SK-N-SH (cell line): ENCODE data around the gene NACC1. TPM values are rescaled to one million over a fixed set of nuclear protein-coding genes. Genes with fewer than 3 reads are reported as not detected.
A peak's percentile ranks its signal among the peaks of the same experiment; 100 is the strongest.

Experiments used
- CTCF ChIA-PET: fragments of 300-600, 350-600 bp; formaldehyde crosslinking; extraction: SDS; loops from one replicate; lab custom pipeline; 2021; lab: Yijun Ruan, JAX
- POLR2A ChIA-PET: fragments of 350-600 bp; sonication (Branson Sonifier 250); formaldehyde crosslinking; extraction: SDS; loops from one replicate; lab custom pipeline; 2020; ENCODE audit warnings: antibody characterized with exemption, inconsistent platforms; lab: Yijun Ruan, JAX
- DNase-seq: peaks from one replicate; pipeline ENCODE4 v3.0.0; 2012
- H2AFZ ChIP-seq: fragments of 200-600 bp; sonication (generic); 2 replicates; pipeline ENCODE4 v1.8.1; 2016; ENCODE audit warnings: antibody characterized with exemption, mild to moderate bottlenecking, low read depth
- H3F3A ChIP-seq: fragments of 200-600 bp; sonication (generic); replicated peaks from 2 replicates; pipeline ENCODE3; 2016; ENCODE audit warnings: antibody characterized with exemption, mild to moderate bottlenecking; ENCODE audit not compliant: insufficient read depth
- H3K27ac ChIP-seq, 2 experiments: fragments of 200-500 bp in 1 of 2; fragments of 200-600 bp in 1 of 2; sonication (Bioruptor generic) in 1 of 2; sonication (generic), shearing (Covaris generic) in 1 of 2; 2 replicates each; pipeline versions ENCODE4 v1.5.1 to v1.6.1; 2014 to 2016; ENCODE audit warnings: low read depth in 2 of 2, inconsistent platforms in 1 of 2, low read length in 1 of 2, mild to moderate bottlenecking in 1 of 2, mixed read lengths in 1 of 2
- H3K27me3 ChIP-seq: fragments of 200-600 bp; sonication (generic), shearing (Covaris generic); 2 replicates; pipeline ENCODE4 v1.6.1; 2016; ENCODE audit warnings: mixed run types; ENCODE audit not compliant: insufficient read depth
- H3K36me3 ChIP-seq, 2 experiments: fragments of 200-500 bp in 1 of 2; fragments of 200-600 bp in 1 of 2; sonication (Bioruptor generic) in 1 of 2; sonication (generic) in 1 of 2; replicated peaks in 1 of 2; 2 replicates each; pipeline versions ENCODE3 to v1.5.1; 2014 to 2016; ENCODE audit warnings: low read length in 1 of 2, mild to moderate bottlenecking in 1 of 2; ENCODE audit not compliant: insufficient read depth in 2 of 2, control insufficient read depth in 1 of 2
- H3K4me1 ChIP-seq, 2 experiments: fragments of 200-500 bp in 1 of 2; fragments of 200-600 bp in 1 of 2; sonication (Bioruptor generic) in 1 of 2; sonication (generic), shearing (Covaris generic) in 1 of 2; 2 replicates each; pipeline versions ENCODE4 v1.5.1 to v1.6.1; 2014 to 2016; ENCODE audit warnings: low read depth in 1 of 2, low read length in 1 of 2, mixed run types in 1 of 2; ENCODE audit not compliant: insufficient read depth in 2 of 2, control insufficient read depth in 1 of 2
- H3K4me2 ChIP-seq: fragments of 200-600 bp; sonication (generic), shearing (Covaris generic); 2 replicates; pipeline ENCODE4 v1.6.1; 2017; ENCODE audit warnings: mixed run types
- H3K4me3 ChIP-seq, 2 experiments: fragments of 200-500 bp in 1 of 2; fragments of 200-600 bp in 1 of 2; sonication (Bioruptor generic) in 1 of 2; sonication (generic), shearing (Covaris generic) in 1 of 2; 2 replicates each; pipeline versions ENCODE4 v1.5.1 to v1.8.1; 2014 to 2016; ENCODE audit warnings: low read depth in 2 of 2, inconsistent platforms in 1 of 2, low read length in 1 of 2, mild to moderate bottlenecking in 1 of 2, mixed read lengths in 1 of 2, moderate library complexity in 1 of 2
- H3K79me2 ChIP-seq: fragments of 200-600 bp; sonication (generic); 2 replicates; pipeline ENCODE4 v1.8.1; 2017; ENCODE audit warnings: mild to moderate bottlenecking; ENCODE audit not compliant: insufficient read depth
- H3K9ac ChIP-seq: fragments of 200-600 bp; sonication (generic); 2 replicates; pipeline ENCODE4 v1.6.1; 2017; ENCODE audit warnings: mixed run types
- H3K9me2 ChIP-seq: fragments of 200-600 bp; sonication (generic); 2 replicates; pipeline ENCODE4 v1.6.1; 2017; ENCODE audit warnings: mixed run types
- H3K9me3 ChIP-seq: fragments of 200-600 bp; sonication (generic); 2 replicates; pipeline ENCODE4 v1.6.1; 2017; ENCODE audit warnings: mixed run types, mild to moderate bottlenecking, moderate library complexity
- H4K20me1 ChIP-seq: fragments of 200-600 bp; sonication (generic); 2 replicates; pipeline ENCODE4 v1.6.1; 2017; ENCODE audit warnings: mild to moderate bottlenecking, mixed run types; ENCODE audit not compliant: insufficient read depth
- CHD2 ChIP-seq: fragments of 150-350 bp; IDR thresholded peaks from 2 replicates; pipeline ENCODE4 v1.6.1; 2018; ENCODE audit warnings: low read length; ENCODE audit not compliant: partially characterized antibody
- CTCF ChIP-seq: fragments of 200-600 bp; sonication (generic); IDR thresholded peaks from 2 replicates; pipeline ENCODE4 v1.6.1; 2017; ENCODE audit warnings: antibody characterized with exemption, mild to moderate bottlenecking, moderate library complexity
- ELF1 ChIP-seq: IDR thresholded peaks from 2 replicates; pipeline ENCODE4 v1.4.0; 2012
- EZH2phosphoT487 ChIP-seq: fragments of 200-600 bp; sonication (generic); IDR thresholded peaks from 2 replicates; pipeline ENCODE4 v1.6.1; 2017; ENCODE audit warnings: low read depth, mixed run types, mild to moderate bottlenecking, antibody characterized with exemption, moderate library complexity, borderline replicate concordance
- FOSL2 ChIP-seq: IDR thresholded peaks from 2 replicates; pipeline ENCODE4 v1.4.0; 2012; ENCODE audit warnings: low read depth, mild to moderate bottlenecking, moderate library complexity, borderline replicate concordance
- FOXJ3 ChIP-seq: sonication (generic); formaldehyde crosslinking; IDR thresholded peaks from 2 replicates; pipeline ENCODE4 v1.5.1; 2020; ENCODE audit warnings: mild to moderate bottlenecking, missing genetic modification reagents
- FOXM1 ChIP-seq: IDR thresholded peaks from 2 replicates; pipeline ENCODE4 v1.4.0; 2012; ENCODE audit warnings: low read depth, mild to moderate bottlenecking
- GABPA ChIP-seq: IDR thresholded peaks from 2 replicates; pipeline ENCODE4 v1.4.0; 2012; ENCODE audit warnings: low read depth, mild to moderate bottlenecking
- GATA2 ChIP-seq: sonication (generic); formaldehyde crosslinking; IDR thresholded peaks from 2 replicates; pipeline ENCODE4 v1.5.0; 2020; ENCODE audit warnings: mild to moderate bottlenecking, missing genetic modification reagents
- MEF2A ChIP-seq: IDR thresholded peaks from 2 replicates; pipeline ENCODE4 v1.4.0; 2012; ENCODE audit warnings: low read depth, borderline replicate concordance
- NRF1 ChIP-seq: IDR thresholded peaks from 2 replicates; pipeline ENCODE4 v1.6.1; 2012; ENCODE audit warnings: low read depth, mild to moderate bottlenecking, low read length
- POLR2AphosphoS5 ChIP-seq: IDR thresholded peaks from 2 replicates; pipeline ENCODE4 v1.6.1; 2012; ENCODE audit warnings: low read depth, low read length
- RAD21 ChIP-seq: IDR thresholded peaks from 2 replicates; pipeline ENCODE4 v1.6.1; 2012; ENCODE audit warnings: mild to moderate bottlenecking, low read length
- RCOR1 ChIP-seq: fragments of 150-350 bp; IDR thresholded peaks from 2 replicates; pipeline ENCODE4 v1.6.1; 2017; ENCODE audit warnings: antibody characterized with exemption, low read length
- RXRA ChIP-seq: IDR thresholded peaks from 2 replicates; pipeline ENCODE4 v1.4.0; 2012; ENCODE audit warnings: low read depth, mild to moderate bottlenecking, borderline replicate concordance
- SIN3A ChIP-seq: IDR thresholded peaks from 2 replicates; pipeline ENCODE4 v1.6.1; 2012; ENCODE audit warnings: low read depth, mild to moderate bottlenecking, low read length, moderate library complexity, borderline replicate concordance
- SMC3 ChIP-seq: IDR thresholded peaks from 2 replicates; pipeline ENCODE4 v1.6.1; 2012; ENCODE audit warnings: low read depth, low read length, improper control_type of control experiment
- TAF1 ChIP-seq: IDR thresholded peaks from 2 replicates; pipeline ENCODE4 v1.6.1; 2012; ENCODE audit warnings: low read depth, mild to moderate bottlenecking, low read length, moderate library complexity, borderline replicate concordance
- TEAD4 ChIP-seq: IDR thresholded peaks from 2 replicates; pipeline ENCODE4 v1.4.0; 2012; ENCODE audit warnings: mild to moderate bottlenecking, borderline replicate concordance; ENCODE audit not compliant: insufficient read depth
- YY1 ChIP-seq: IDR thresholded peaks from 2 replicates; pipeline ENCODE4 v1.4.0; 2012; ENCODE audit warnings: low read depth, mild to moderate bottlenecking
- WGBS: methylation state at CpG from one replicate; pipeline ENCODE4 v1.1.6; 2017; ENCODE audit warnings: low lambda C conversion rate; 5-methylcytosine and 5-hydroxymethylcytosine counted together
- polyA plus RNA-seq, 3 experiments: library from polyadenylated mRNA; depleted of rRNA; stranded (reverse); fragments of >200 nt; gene quantifications; 2 replicates each; pipeline ENCODE4 v1.2.3, GENCODE V29; 2012
- TF ChIP-seq, protein P1 (sequence below): IDR thresholded peaks from 2 replicates; pipeline ENCODE4 v1.4.0; 2012; ENCODE audit warnings: low read depth, borderline replicate concordance
- TF ChIP-seq, protein P2 (sequence below): IDR thresholded peaks from 2 replicates; pipeline ENCODE4 v1.4.0; 2012; ENCODE audit warnings: low read depth, borderline replicate concordance
- TF ChIP-seq, protein P3 (sequence below): IDR thresholded peaks from 2 replicates; pipeline ENCODE4; 2012
- TF ChIP-seq, protein P4 (sequence below): IDR thresholded peaks from 2 replicates; pipeline ENCODE4 v1.4.0; 2012; ENCODE audit warnings: low read depth

NACC1 gene
- 72.8 and 127 TPM in 2 replicates for polyA plus RNA-seq (2012; rRNA removed)
- polyA plus RNA-seq (2012; cell fraction: cytosol; rRNA removed): 36.3 and 58.8 TPM in 2 replicates
- 107 and 113 TPM in 2 replicates for polyA plus RNA-seq (2012; cell fraction: nucleus; rRNA removed)

DNA sequence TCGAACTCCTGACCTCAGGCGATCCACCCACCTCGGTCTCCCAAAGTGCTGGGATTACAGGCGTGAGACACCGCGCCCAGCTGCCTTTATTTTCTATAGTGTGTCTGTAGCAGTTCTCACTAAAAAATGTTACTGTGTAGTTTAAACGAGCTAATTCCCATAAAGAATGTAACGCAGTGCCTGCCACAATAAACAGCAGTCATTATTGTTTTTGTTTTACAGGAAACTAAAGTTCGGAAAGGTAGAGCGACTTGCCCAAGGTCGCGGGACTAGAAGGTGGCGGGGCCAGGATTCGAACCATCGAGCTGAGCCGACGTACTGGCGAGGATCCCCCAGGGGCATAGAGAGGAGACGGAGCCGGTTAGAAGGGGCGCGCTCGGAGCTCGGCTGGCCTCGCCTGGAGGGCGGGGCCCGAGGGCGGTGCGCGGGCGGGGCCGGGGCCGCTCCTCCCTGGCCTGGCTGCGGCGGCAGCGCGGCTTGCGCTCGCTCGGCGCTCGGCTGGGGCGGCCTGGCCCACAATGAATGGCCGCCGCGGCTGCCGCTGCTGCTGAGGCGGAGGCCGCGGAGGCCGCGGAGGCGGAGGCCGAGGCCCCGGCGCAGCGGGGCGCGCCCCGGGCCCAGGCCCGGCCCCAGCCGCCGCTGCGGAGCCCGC is at the start of gene NACC1:
Gene NACC1 (plus strand): TSS at position 493 of the 652 bp plus-strand sequence. CDS start 16,944 bp downstream, outside the sequence.
- peak within 1 kb of the TSS; percentile 97 for H3K9ac ChIP-seq
- H3K27me3 ChIP-seq: no peaks in the 10 kb centered on the region
- ChIA-PET POLR2A (interaction anchor here (0.8 to 3.7 kb wide), 6 partner anchors 12 to 185 kb away, joined by 3 to 16 read pairs (median 4); partner anchors contain the start of genes IER2 and STX10), CTCF (interaction anchor here (0.6 to 4.0 kb wide), 9 partner anchors 10 to 472 kb away, joined by 3 to 20 read pairs (median 5); no protein-coding TSS in a partner anchor)
- peak; percentile 99 for DNase-seq
- H3K36me3 ChIP-seq: peaks cover 12 to 13% of the 10 kb centered on the region in 2 experiments
- no peaks in the 10 kb centered on the region for H3K9me3 ChIP-seq
- H3K79me2 ChIP-seq: peaks cover 72% of the 10 kb centered on the region
- H4K20me1 ChIP-seq: peaks cover 40% of the 10 kb centered on the region
- H3K9me2 ChIP-seq: no peaks in the 10 kb centered on the region
- peaks cover 4% of the 10 kb centered on the region for H3F3A ChIP-seq
- 6% methylated on average over 25 of the region's 65 CpGs for WGBS
- peak within 1 kb of the TSS; percentile 83 for H3K4me2 ChIP-seq
- peaks cover 22 to 27% of the 10 kb centered on the region in 2 experiments; a peak in 2 of 4 replicates for H3K4me1 ChIP-seq
- H2AFZ ChIP-seq: peak within 1 kb of the TSS; percentile 98
- H3K27ac ChIP-seq: peak within 1 kb of the TSS; percentile 65 to 85
- H3K4me3 ChIP-seq: peak within 1 kb of the TSS; percentile 97 to 98
- TF ChIP-seq POLR2AphosphoS5 (peak; percentile 30; the same call in 1 of the 2 replicates), CHD2 (peak; percentile 50), FOXJ3 (CRISPR knock-in tag) (no peak), FOXM1 (no peak), NRF1 (0 out of 2 replicates have a peak, but pooled peaks have one; percentile 44), RAD21 (no peak), MEF2A (no peak), SIN3A (no peak), CTCF (no peak), RCOR1 (peak; percentile 78), RXRA (no peak), GABPA (peak; percentile 32; the same call in 1 of the 2 replicates), ELF1 (no peak), FOSL2 (no peak), TEAD4 (no peak), EZH2phosphoT487 (no peak), YY1 (peak; percentile 81), TAF1 (peak; percentile 88), GATA2 (CRISPR knock-in tag) (no peak), SMC3 (no peak)
- TF ChIP-seq, protein P1, sequence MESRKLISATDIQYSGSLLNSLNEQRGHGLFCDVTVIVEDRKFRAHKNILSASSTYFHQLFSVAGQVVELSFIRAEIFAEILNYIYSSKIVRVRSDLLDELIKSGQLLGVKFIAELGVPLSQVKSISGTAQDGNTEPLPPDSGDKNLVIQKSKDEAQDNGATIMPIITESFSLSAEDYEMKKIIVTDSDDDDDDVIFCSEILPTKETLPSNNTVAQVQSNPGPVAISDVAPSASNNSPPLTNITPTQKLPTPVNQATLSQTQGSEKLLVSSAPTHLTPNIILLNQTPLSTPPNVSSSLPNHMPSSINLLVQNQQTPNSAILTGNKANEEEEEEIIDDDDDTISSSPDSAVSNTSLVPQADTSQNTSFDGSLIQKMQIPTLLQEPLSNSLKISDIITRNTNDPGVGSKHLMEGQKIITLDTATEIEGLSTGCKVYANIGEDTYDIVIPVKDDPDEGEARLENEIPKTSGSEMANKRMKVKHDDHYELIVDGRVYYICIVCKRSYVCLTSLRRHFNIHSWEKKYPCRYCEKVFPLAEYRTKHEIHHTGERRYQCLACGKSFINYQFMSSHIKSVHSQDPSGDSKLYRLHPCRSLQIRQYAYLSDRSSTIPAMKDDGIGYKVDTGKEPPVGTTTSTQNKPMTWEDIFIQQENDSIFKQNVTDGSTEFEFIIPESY: no peak
- TF ChIP-seq, protein P2, sequence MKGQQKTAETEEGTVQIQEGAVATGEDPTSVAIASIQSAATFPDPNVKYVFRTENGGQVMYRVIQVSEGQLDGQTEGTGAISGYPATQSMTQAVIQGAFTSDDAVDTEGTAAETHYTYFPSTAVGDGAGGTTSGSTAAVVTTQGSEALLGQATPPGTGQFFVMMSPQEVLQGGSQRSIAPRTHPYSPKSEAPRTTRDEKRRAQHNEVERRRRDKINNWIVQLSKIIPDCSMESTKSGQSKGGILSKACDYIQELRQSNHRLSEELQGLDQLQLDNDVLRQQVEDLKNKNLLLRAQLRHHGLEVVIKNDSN: no peak
- TF ChIP-seq, protein P3, sequence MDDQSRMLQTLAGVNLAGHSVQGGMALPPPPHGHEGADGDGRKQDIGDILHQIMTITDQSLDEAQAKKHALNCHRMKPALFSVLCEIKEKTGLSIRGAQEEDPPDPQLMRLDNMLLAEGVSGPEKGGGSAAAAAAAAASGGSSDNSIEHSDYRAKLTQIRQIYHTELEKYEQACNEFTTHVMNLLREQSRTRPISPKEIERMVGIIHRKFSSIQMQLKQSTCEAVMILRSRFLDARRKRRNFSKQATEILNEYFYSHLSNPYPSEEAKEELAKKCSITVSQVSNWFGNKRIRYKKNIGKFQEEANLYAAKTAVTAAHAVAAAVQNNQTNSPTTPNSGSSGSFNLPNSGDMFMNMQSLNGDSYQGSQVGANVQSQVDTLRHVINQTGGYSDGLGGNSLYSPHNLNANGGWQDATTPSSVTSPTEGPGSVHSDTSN: no peak
- TF ChIP-seq, protein P4, sequence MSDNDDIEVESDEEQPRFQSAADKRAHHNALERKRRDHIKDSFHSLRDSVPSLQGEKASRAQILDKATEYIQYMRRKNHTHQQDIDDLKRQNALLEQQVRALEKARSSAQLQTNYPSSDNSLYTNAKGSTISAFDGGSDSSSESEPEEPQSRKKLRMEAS: peak; percentile 10; the same call in 1 of the 2 replicates
